Measurements from ENCODE around the gene ALDH5A1. TPM values are rescaled to one million over a fixed set of nuclear protein-coding genes. Genes with fewer than 3 reads are reported as not detected.
A peak's percentile ranks its signal among the peaks of the same experiment; 100 is the strongest.

ALDH5A1 gene
- total RNA-seq, 2 experiments from 2014 or later: 18.2 to 20.9 TPM

DNA sequence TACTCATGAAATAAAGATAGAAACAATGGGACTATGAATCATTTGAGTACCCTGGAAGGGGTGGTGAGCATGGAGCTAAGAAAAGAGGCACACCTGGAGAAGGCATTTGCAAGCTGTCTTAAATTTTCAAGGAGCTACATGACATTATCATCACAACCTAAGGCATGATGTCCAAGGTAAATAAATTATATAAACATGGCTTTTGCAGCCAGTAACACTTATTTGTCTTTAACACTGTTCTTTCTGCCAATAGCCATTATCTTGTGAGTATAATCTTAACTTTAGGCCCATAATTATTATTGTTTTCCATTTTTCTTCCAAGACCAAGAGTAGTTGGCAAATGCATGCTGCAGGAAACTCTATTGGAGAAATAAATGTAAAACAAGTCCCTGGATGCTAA lies 63.7 kb downstream of the ALDH5A1 start:
- peaks cover 8% of the 10 kb centered on the region for H3K27me3 Mint-ChIP-seq
- no peak overlapping the region for H3K27ac Mint-ChIP-seq
- no peak for DNase-seq
- H3K4me3 Mint-ChIP-seq: no peak overlapping the region
- no peaks in the 10 kb centered on the region for H3K4me1 Mint-ChIP-seq
- no peaks in the 10 kb centered on the region for H3K9me3 Mint-ChIP-seq
- no peaks in the 10 kb centered on the region for H3K36me3 Mint-ChIP-seq

DNA sequence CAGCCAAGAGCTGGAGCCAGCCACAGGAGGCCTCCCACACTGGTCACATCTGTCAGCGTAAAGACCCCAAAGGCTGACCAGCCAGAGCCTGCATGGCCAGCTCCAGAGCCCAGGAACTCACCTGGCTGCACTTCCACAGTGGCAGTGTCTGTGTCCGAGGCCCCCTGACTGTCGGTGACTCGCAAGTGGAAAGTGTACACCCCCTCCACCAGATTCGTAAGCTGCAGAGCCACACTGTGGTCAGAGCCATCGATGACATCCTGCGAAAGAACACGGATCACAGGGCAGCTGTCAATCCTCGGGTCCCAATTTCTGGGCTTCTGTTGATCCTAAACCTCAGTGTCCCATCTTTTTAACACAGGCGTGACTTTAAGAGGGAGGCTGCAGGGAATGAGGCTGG lies 69.3 kb downstream of the ALDH5A1 start:
- Mint-ChIP-seq H3K27ac (no peak overlapping the region), H3K4me1 (no peaks in the 10 kb centered on the region), H3K4me3 (no peak overlapping the region), H3K9me3 (no peaks in the 10 kb centered on the region), H3K36me3 (no peaks in the 10 kb centered on the region), H3K27me3 (peaks cover 8% of the 10 kb centered on the region)
- no peak for DNase-seq

DNA sequence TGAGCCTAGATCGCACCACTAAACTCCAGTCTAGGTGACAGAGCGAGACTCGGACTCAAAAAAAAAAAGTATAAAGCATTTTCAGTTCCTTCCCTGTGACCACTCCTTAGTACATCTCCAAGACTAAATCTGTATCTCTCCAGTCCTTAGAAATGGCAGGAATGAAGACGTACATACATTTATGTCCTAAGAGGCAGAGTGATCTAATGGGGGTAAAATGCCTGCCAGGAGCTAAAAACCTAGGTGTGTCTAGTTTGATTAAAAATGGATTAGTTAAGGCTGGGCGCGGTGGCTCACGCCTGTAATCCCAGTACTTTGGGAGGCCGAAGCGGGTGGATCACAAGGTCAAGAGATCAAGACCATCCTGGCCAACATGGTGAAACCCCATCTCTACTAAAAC lies 70.4 kb downstream of the ALDH5A1 start:
- Mint-ChIP-seq H3K4me3 (no peak overlapping the region), H3K36me3 (no peaks in the 10 kb centered on the region), H3K27ac (no peak overlapping the region), H3K27me3 (peaks cover 8% of the 10 kb centered on the region), H3K4me1 (no peaks in the 10 kb centered on the region), H3K9me3 (no peaks in the 10 kb centered on the region)
- DNase-seq: no peak

DNA sequence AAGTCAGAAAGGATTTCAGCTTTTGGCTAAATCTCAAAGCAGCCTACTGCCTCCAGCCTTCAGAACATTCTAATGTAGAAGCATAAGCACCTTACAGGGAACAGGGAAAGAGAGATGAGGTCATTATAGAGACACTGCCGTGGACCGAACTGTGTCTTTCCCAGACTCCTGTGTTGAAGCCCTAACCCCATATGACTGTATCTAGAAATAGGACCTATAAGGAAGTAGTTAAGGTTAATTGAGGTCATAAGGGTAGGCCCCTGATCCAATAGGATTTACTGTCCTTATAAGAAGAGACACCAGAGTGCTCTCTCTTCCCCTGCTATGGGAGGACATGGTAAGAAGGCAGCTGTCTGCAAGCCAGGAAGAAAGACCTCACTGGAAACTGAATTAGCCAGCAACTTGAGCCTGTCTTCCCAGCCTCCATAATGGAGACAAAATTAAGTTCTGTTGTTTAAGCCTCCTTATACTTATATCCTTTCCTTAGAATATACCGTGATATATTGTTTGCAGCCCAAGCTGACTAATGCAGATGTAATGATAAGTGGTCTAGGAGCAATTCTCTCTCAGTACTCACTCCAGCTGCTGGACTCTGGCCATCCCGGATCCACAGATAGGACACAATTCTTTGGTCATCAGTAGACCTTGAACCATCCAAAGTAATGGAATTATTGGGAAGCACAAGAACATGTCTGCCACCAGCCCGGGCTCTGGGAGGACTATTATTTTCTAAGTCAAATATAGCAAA lies 71.4 kb downstream of the ALDH5A1 start:
- no peak for DNase-seq
- H3K4me3 Mint-ChIP-seq: no peak overlapping the region
- H3K9me3 Mint-ChIP-seq: no peaks in the 10 kb centered on the region
- H3K4me1 Mint-ChIP-seq: no peaks in the 10 kb centered on the region
- peaks cover 3% of the 10 kb centered on the region for H3K27me3 Mint-ChIP-seq
- no peak overlapping the region for H3K27ac Mint-ChIP-seq
- no peaks in the 10 kb centered on the region for H3K36me3 Mint-ChIP-seq

DNA sequence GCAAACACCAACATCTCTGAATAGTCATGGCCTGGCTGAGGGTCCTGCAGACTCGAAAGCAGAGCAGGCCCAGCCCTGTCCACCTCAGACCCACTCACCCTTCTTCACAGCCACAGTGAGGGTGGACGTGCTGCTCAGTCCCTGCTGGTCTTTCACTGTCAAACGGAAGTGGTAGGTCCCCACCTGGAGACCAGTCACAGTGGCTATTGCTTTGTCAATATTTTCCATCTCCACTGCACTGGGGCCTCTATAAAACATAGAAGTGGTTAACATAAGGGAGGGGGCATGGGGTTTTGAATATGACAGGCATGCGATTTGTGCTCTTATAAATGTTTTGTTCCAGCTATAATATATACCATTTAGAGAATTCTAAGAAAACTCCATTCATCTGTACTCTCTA lies 73.9 kb downstream of the ALDH5A1 start:
- Mint-ChIP-seq H3K4me3 (no peak overlapping the region), H3K27ac (no peak overlapping the region), H3K9me3 (no peaks in the 10 kb centered on the region), H3K27me3 (peaks cover 4% of the 10 kb centered on the region), H3K4me1 (no peaks in the 10 kb centered on the region), H3K36me3 (no peaks in the 10 kb centered on the region)
- no peak for DNase-seq

DNA sequence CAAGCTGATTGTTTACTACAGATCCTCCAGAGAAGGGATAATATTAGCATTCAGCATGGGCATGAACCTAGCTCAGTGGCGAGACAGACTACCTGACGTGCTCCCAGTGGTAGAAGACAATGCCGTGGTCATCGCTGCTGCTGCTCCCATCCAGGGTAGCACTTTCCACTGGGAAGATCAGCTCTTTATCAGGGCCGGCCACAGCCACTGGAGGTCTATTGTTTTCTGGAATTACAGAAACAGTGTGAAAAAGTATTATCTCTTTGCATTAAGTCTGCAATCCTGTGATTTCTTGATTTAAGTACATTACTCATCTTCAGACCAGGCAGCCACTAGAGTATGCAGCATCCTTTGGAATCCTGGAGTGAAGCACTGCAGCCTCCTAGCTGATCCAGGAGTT lies 75.0 kb downstream of the ALDH5A1 start:
- Mint-ChIP-seq H3K9me3 (no peaks in the 10 kb centered on the region), H3K4me1 (no peaks in the 10 kb centered on the region), H3K4me3 (no peak overlapping the region), H3K36me3 (no peaks in the 10 kb centered on the region), H3K27me3 (peaks cover 4% of the 10 kb centered on the region), H3K27ac (no peak overlapping the region)
- no peak for DNase-seq

DNA sequence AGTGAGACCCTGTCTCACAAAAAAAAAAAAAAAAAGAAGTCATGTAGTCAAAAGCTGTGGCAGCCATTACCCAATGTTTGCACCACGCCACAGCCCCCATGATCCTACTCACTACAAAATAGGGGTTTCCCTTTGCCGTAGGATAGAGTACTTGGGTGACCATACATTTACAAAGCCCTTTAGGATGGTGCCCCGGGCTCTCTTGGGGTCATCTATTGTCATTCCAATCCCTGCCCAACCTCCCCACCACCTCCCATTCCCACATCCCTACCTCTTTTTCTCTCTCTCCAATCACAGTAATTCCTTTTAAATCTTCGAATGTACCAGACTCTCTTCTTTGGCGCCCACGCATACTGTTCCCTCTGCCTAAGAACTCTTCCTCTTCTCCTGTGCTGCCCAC lies 76.6 kb downstream of the ALDH5A1 start:
- H3K9me3 Mint-ChIP-seq: no peaks in the 10 kb centered on the region
- no peak overlapping the region for H3K27ac Mint-ChIP-seq
- H3K4me1 Mint-ChIP-seq: no peaks in the 10 kb centered on the region
- H3K4me3 Mint-ChIP-seq: no peak overlapping the region
- no peaks in the 10 kb centered on the region for H3K36me3 Mint-ChIP-seq
- DNase-seq: no peak
- peaks cover 4% of the 10 kb centered on the region for H3K27me3 Mint-ChIP-seq

DNA sequence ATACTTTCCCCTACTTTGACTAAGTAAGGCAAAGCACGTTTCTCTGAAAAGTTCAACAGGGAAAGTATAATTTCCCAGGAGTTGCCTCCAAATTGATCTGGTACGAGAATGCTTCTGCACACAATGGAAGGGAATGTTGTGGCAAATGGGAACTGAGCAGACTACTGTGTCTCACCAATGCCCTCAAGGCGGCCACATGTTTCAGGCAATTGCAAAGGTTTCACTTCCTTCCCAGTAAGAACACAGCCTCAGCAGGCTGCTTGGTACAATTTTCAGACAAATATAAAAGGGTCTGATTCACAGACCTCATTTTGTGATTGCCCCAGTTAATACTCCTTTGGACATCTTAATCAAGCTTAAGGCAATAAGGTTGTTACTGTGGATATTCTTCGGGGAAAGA lies 80.0 kb downstream of the ALDH5A1 start:
- Mint-ChIP-seq H3K36me3 (no peaks in the 10 kb centered on the region), H3K27me3 (peaks cover 4% of the 10 kb centered on the region), H3K27ac (no peak overlapping the region), H3K9me3 (no peaks in the 10 kb centered on the region), H3K4me1 (no peaks in the 10 kb centered on the region), H3K4me3 (no peak overlapping the region)
- no peak for DNase-seq

DNA sequence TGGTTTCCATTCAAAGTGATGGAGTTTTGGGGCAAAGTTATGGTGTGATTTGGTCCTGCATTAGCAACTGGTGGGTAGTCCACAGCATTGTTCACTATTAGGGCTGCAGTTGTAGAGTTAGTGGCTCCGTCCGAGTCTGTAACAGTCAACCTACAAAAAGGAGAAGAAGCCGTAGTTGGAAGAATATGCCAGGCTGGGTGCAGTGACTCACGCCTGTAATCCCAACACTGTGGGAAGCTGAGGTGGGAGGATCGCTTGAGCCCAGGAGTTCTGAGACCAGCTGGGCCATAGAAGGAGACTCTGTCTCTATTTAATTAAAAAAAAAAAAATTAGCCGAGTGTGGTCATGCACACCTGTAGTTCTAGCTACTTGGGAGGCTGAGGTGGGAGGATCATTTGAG lies 81.7 kb downstream of the ALDH5A1 start:
- peaks cover 2% of the 10 kb centered on the region for H3K4me1 Mint-ChIP-seq
- H3K27ac Mint-ChIP-seq: no peak overlapping the region
- H3K27me3 Mint-ChIP-seq: peaks cover 4% of the 10 kb centered on the region
- no peaks in the 10 kb centered on the region for H3K9me3 Mint-ChIP-seq
- no peaks in the 10 kb centered on the region for H3K36me3 Mint-ChIP-seq
- DNase-seq: no peak
- H3K4me3 Mint-ChIP-seq: no peak overlapping the region

DNA sequence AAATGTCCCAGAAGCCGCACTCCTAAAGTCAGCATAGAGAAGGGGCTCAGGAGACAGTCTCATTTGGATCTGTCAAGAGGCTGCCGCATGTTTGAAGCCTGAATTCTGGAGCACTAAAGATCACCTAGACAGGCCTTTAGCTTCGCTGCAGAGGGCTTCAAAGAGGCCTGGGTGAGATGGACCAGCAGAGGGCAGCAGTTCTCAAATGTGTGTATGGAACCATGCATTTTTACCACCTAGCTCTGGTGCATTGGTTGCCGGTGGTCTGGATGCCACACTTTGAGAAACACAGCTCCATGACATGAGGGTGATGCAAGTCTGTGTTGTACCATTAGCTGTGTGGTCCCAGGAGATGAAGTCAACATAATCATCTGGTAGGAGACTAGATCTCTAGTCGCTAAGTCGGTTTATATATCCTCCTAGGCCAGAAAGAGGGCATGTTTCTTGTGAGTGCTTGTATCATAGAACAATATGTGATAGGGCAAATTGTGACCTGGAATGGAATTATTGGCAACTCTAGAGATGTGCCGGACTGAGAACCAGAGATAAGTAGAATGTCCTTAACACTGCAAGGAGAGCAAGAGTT lies 86.4 kb downstream of the ALDH5A1 start:
- H3K4me1 Mint-ChIP-seq: peaks cover 6% of the 10 kb centered on the region
- no peak overlapping the region for H3K4me3 Mint-ChIP-seq
- no peaks in the 10 kb centered on the region for H3K9me3 Mint-ChIP-seq
- DNase-seq: peak; percentile 66
- H3K36me3 Mint-ChIP-seq: no peaks in the 10 kb centered on the region
- H3K27me3 Mint-ChIP-seq: no peaks in the 10 kb centered on the region
- no peak overlapping the region for H3K27ac Mint-ChIP-seq

DNA sequence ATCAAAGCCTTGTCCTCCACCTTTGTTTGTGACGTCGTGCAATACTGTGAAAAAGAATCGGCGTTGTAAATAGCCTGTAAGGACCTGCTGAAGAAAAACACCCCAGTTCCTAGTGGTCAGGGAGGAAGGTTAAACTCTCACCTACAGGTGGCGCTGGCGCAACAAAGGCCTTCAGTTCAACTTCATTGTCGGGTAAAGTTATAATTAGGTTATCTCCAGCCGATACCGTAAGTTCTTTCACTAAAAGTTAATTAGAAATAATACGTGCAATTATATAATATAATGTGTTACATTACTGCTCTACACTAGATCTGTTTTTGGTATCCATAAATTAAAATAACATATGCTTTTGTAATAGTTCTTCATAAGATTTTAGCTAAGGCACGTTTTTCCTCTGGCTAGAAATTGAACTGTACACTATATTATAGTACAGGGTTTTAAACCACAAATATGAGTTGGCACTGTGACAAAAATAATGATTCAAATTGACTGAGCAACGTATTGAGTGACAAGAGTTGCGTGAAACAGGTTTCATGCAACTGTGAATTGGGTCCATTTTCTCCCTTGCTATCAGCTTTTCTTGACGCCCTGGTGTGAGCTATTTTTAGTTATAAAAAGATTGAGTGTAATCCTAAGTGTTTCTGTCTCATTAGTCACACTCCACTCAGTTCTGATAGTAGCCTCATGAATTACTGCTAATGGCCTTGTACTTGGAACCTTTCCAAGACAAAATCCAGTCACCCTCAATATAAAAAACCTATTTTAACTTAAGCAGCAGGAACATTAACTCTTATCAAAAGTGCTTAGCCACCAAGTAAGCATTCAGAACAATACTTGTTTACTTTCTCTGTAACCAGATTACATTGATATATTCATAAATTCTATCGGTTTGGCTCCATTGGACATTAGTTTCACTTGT lies 89.0 kb downstream of the ALDH5A1 start:
- H3K27me3 Mint-ChIP-seq: peaks cover 10% of the 10 kb centered on the region
- no peaks in the 10 kb centered on the region for H3K9me3 Mint-ChIP-seq
- peaks cover 6% of the 10 kb centered on the region for H3K4me1 Mint-ChIP-seq
- no peaks in the 10 kb centered on the region for H3K36me3 Mint-ChIP-seq
- peak; percentile 69 for DNase-seq
- no peak overlapping the region for H3K27ac Mint-ChIP-seq
- no peak overlapping the region for H3K4me3 Mint-ChIP-seq

DNA sequence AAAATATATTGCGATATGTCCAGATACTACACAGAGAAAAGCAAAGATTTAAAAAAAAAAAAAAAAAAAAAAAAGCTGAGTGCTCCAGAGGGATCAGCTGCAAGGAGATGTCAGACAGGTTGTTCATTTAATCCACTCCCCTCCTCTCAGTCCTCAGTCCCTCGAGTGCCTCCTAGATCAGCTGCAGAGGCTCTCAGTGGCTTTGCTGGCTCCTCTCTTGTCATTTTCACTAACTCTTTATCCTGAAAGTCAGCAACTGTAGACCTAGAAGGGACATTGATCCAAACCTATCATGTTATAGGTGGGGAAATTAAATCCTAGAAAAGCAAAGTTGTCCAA lies 89.6 kb downstream of the ALDH5A1 start:
- no peaks in the 10 kb centered on the region for H3K9me3 Mint-ChIP-seq
- H3K4me3 Mint-ChIP-seq: no peak overlapping the region
- no peaks in the 10 kb centered on the region for H3K36me3 Mint-ChIP-seq
- peaks cover 6% of the 10 kb centered on the region for H3K4me1 Mint-ChIP-seq
- H3K27ac Mint-ChIP-seq: no peak overlapping the region
- DNase-seq: no peak
- peaks cover 10% of the 10 kb centered on the region for H3K27me3 Mint-ChIP-seq

Other genes with a start within 250 kb of the ALDH5A1 start
- gene DCDC2, start 136.9 kb upstream of the ALDH5A1 start, total RNA-seq: under 1 TPM in 1 of 2 experiments, not detected in 1; 0.04 TPM
- 10 to 100 TPM; 28.1 to 29.2 TPM for gene MRS2, start 92.0 kb upstream of the ALDH5A1 start, total RNA-seq
- gene GPLD1, start 5.4 kb upstream of the ALDH5A1 start, total RNA-seq: 1 to 10 TPM in 1 of 2 experiments, under 1 TPM in 1; 0.74 to 1.1 TPM
- under 1 TPM; 0.08 to 0.10 TPM for gene KIAA0319, start 151.2 kb downstream of the ALDH5A1 start, total RNA-seq
- gene TDP2, start 171.9 kb downstream of the ALDH5A1 start, total RNA-seq: 10 to 100 TPM; 43.7 to 45.9 TPM
- 10 to 100 TPM; 22.9 to 24.2 TPM for gene ACOT13, start 172.1 kb downstream of the ALDH5A1 start, total RNA-seq
- gene C6orf62, start 224.2 kb downstream of the ALDH5A1 start, total RNA-seq: 100 to 1,000 TPM; 110 to 111 TPM

All from activated naive CD8-positive, alpha-beta T cell treated with anti-CD3 and anti-CD28 coated beads for 36 hours (primary cell).